ENCODE measurements around the gene LCMT1. TPM values are rescaled to one million over a fixed set of nuclear protein-coding genes. Genes with fewer than 3 reads are reported as not detected.
A peak's percentile ranks its signal among the peaks of the same experiment; 100 is the strongest.

The LCMT1 gene
- total and polyA plus RNA-seq, 2 of the 13 experiments (the other 11 are each of a cell fraction or from before 2014, with no cell fraction given) = 41.2 to 48.7 TPM

GRCh38 chr16:25111403-25112166, at the start of gene LCMT1 (continued):
- peak; percentile 39; the same call in 1 of the 2 replicates for TF ChIP-seq MTERF4 (CRISPR knock-in tag; IDR thresholded peaks at IDR 0.05)
- no peak for TF ChIP-seq ZNF629 (CRISPR knock-in tag; conservative IDR thresholded peaks at IDR 0.05)
- TF ChIP-seq ZNF788 (CRISPR knock-in tag; IDR thresholded peaks at IDR 0.05; ENCODE audit: borderline replicate concordance) = peak; percentile 72; the same call in 1 of the 2 replicates
- peak; percentile 39; the same call in 1 of the 2 replicates for TF ChIP-seq CAMTA2 (CRISPR knock-in tag; IDR thresholded peaks at IDR 0.05; ENCODE audit: borderline replicate concordance)
- 0 out of 2 replicates have a peak, but pooled peaks have one; percentile 36 for TF ChIP-seq FLYWCH1 (CRISPR knock-in tag; IDR thresholded peaks at IDR 0.05)
- TF ChIP-seq TARDBP (CRISPR knock-in tag; IDR thresholded peaks at IDR 0.05) = no peak; the same call in 1 of the 2 replicates
- peak; percentile 70; the same call in 1 of the 2 replicates for TF ChIP-seq MIER3 (CRISPR knock-in tag; IDR thresholded peaks at IDR 0.05; ENCODE audit: borderline replicate concordance)
- peak; percentile 78 for TF ChIP-seq ERF (CRISPR knock-in tag; IDR thresholded peaks at IDR 0.05)
- peak; percentile 58 for TF ChIP-seq RBM39 (IDR thresholded peaks at IDR 0.05; ENCODE audit: low read depth, low read length, poor library complexity, severe bottlenecking)
- peak; percentile 93 for TF ChIP-seq SALL1 (CRISPR knock-in tag; IDR thresholded peaks at IDR 0.05)
- peak; percentile 85 for TF ChIP-seq E2F1 (CRISPR knock-in tag; IDR thresholded peaks at IDR 0.05)
- peak; percentile 97 for TF ChIP-seq PHF20 (CRISPR knock-in tag; IDR thresholded peaks at IDR 0.05)
- TF ChIP-seq TERF1 (CRISPR knock-in tag; IDR thresholded peaks at IDR 0.05) = no peak
- no peak for TF ChIP-seq SP1 (IDR thresholded peaks at IDR 0.05)
- TF ChIP-seq SP1 (CRISPR knock-in tag; IDR thresholded peaks at IDR 0.05) = peak; percentile 54; the same call in 1 of the 2 replicates
- no peak for TF ChIP-seq NR2F2 (IDR thresholded peaks at IDR 0.05; ENCODE audit: borderline replicate concordance, low read depth)
- TF ChIP-seq, protein P1, sequence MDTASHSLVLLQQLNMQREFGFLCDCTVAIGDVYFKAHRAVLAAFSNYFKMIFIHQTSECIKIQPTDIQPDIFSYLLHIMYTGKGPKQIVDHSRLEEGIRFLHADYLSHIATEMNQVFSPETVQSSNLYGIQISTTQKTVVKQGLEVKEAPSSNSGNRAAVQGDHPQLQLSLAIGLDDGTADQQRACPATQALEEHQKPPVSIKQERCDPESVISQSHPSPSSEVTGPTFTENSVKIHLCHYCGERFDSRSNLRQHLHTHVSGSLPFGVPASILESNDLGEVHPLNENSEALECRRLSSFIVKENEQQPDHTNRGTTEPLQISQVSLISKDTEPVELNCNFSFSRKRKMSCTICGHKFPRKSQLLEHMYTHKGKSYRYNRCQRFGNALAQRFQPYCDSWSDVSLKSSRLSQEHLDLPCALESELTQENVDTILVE (CRISPR knock-in tag; IDR thresholded peaks at IDR 0.05) = peak; percentile 68; the same call in 1 of the 2 replicates
- TF ChIP-seq ZNF274 (CRISPR knock-in tag; IDR thresholded peaks at IDR 0.05) = peak; percentile 72; the same call in 1 of the 2 replicates
- no peak for TF ChIP-seq SOX6 (IDR thresholded peaks at IDR 0.05)
- TF ChIP-seq SOX6 (CRISPR knock-in tag; IDR thresholded peaks at IDR 0.05) = 0 out of 2 replicates have a peak, but pooled peaks have one; percentile 24
- TF ChIP-seq MEF2D (CRISPR knock-in tag; IDR thresholded peaks at IDR 0.05) = peak; percentile 11; the same call in 1 of the 2 replicates
- TF ChIP-seq ZNF30 (CRISPR knock-in tag; IDR thresholded peaks at IDR 0.05) = peak; percentile 39; the same call in 1 of the 2 replicates
- TF ChIP-seq ZNF225 (CRISPR knock-in tag; IDR thresholded peaks at IDR 0.05) = peak; percentile 90; the same call in 1 of the 2 replicates
- TF ChIP-seq ZSCAN12 (CRISPR knock-in tag; IDR thresholded peaks at IDR 0.05) = no peak
- peak; percentile 60 for TF ChIP-seq HNRNPLL (IDR thresholded peaks at IDR 0.05; ENCODE audit: low read depth, low read length, poor library complexity, severe bottlenecking)
- TF ChIP-seq, protein P2, sequence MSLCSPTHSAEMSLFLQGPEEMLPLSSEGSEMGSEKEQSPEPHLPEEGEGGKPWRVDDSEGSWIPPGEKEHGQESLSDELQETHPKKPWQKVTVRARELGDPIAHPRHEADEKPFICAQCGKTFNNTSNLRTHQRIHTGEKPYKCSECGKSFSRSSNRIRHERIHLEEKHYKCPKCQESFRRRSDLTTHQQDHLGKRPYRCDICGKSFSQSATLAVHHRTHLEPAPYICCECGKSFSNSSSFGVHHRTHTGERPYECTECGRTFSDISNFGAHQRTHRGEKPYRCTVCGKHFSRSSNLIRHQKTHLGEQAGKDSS (CRISPR knock-in tag; IDR thresholded peaks at IDR 0.05; ENCODE audit: borderline replicate concordance, low read depth) = peak; percentile 65; the same call in 1 of the 2 replicates
